ENCODE results near the gene PCDH9.
"Not testable (repeated sequence)": the region's sequence is repeated elsewhere in the genome, so short reads cannot be mapped to it uniquely, and the experiment has no call there.

Gene PCDH9

GRCh38 chr13:66778461-66778860, 451.7 kb downstream of the PCDH9 start:
- H3K4me3 ChIP-seq (ENCODE audit: low read depth, low read length) = no peak overlapping the region
- no peaks in the 10 kb centered on the region for H3K9me3 ChIP-seq (ENCODE audit: control insufficient read depth, insufficient read depth, low read length)
- H3K9ac ChIP-seq (ENCODE audit: low read depth, low read length) = no peak overlapping the region
- H3K4me1 ChIP-seq (ENCODE audit: control insufficient read depth, insufficient read depth, low read length) = no peaks in the 10 kb centered on the region
- H3K27me3 ChIP-seq (ENCODE audit: control insufficient read depth, insufficient read depth, low read length) = no peaks in the 10 kb centered on the region
- no peak overlapping the region for H3K27ac ChIP-seq (ENCODE audit: low read depth, low read length)
- no peaks in the 10 kb centered on the region for H3K36me3 ChIP-seq (ENCODE audit: control insufficient read depth, insufficient read depth, low read length)

- no peaks in the 10 kb centered on the region for H3K27me3 ChIP-seq (ENCODE audit: control insufficient read depth, insufficient read depth, low read length)
- no peaks in the 10 kb centered on the region for H3K36me3 ChIP-seq (ENCODE audit: control insufficient read depth, insufficient read depth, low read length)
- no peak overlapping the region for H3K4me3 ChIP-seq (ENCODE audit: low read depth, low read length)
- no peaks in the 10 kb centered on the region for H3K9me3 ChIP-seq (ENCODE audit: control insufficient read depth, insufficient read depth, low read length)
- no peak overlapping the region for H3K27ac ChIP-seq (ENCODE audit: low read depth, low read length)
- H3K4me1 ChIP-seq (ENCODE audit: control insufficient read depth, insufficient read depth, low read length) = no peaks in the 10 kb centered on the region
- no peak overlapping the region for H3K9ac ChIP-seq (ENCODE audit: low read depth, low read length)
Measured at GRCh38 chr13:66775196-66775595, 454.9 kb downstream of the PCDH9 start.

- Histone ChIP-seq H3K27ac (ENCODE audit: low read depth, low read length) (no peak overlapping the region), H3K4me3 (ENCODE audit: low read depth, low read length) (no peak overlapping the region), H3K27me3 (ENCODE audit: control insufficient read depth, insufficient read depth, low read length) (no peaks in the 10 kb centered on the region), H3K4me1 (ENCODE audit: control insufficient read depth, insufficient read depth, low read length) (no peaks in the 10 kb centered on the region), H3K36me3 (ENCODE audit: control insufficient read depth, insufficient read depth, low read length) (no peaks in the 10 kb centered on the region), H3K9me3 (ENCODE audit: control insufficient read depth, insufficient read depth, low read length) (no peaks in the 10 kb centered on the region), H3K9ac (ENCODE audit: low read depth, low read length) (no peak overlapping the region)
Measured at GRCh38 chr13:66774046-66774445, 456.1 kb downstream of the PCDH9 start.

- Histone ChIP-seq H3K4me1 (ENCODE audit: control insufficient read depth, insufficient read depth, low read length) (no peaks in the 10 kb centered on the region), H3K36me3 (ENCODE audit: control insufficient read depth, insufficient read depth, low read length) (no peaks in the 10 kb centered on the region), H3K27me3 (ENCODE audit: control insufficient read depth, insufficient read depth, low read length) (no peaks in the 10 kb centered on the region), H3K4me3 (ENCODE audit: low read depth, low read length) (no peak overlapping the region), H3K9ac (ENCODE audit: low read depth, low read length) (no peak overlapping the region), H3K9me3 (ENCODE audit: control insufficient read depth, insufficient read depth, low read length) (peaks cover 14% of the 10 kb centered on the region), H3K27ac (ENCODE audit: low read depth, low read length) (no peak overlapping the region)
Measured at GRCh38 chr13:66765559-66765958, 464.6 kb downstream of the PCDH9 start.

GRCh38 chr13:66760678-66761077, 469.5 kb downstream of the PCDH9 start:
- not testable (repeated sequence) for H3K4me3 ChIP-seq (ENCODE audit: low read depth, low read length); H3K4me1 ChIP-seq (ENCODE audit: control insufficient read depth, insufficient read depth, low read length); H3K27me3 ChIP-seq (ENCODE audit: control insufficient read depth, insufficient read depth, low read length); H3K36me3 ChIP-seq (ENCODE audit: control insufficient read depth, insufficient read depth, low read length); H3K27ac ChIP-seq (ENCODE audit: low read depth, low read length); H3K9ac ChIP-seq (ENCODE audit: low read depth, low read length)
- H3K9me3 ChIP-seq (ENCODE audit: control insufficient read depth, insufficient read depth, low read length) = peaks cover 22% of the 10 kb centered on the region

- peaks cover 22% of the 10 kb centered on the region for H3K9me3 ChIP-seq (ENCODE audit: control insufficient read depth, insufficient read depth, low read length)
- no peak overlapping the region for H3K27ac ChIP-seq (ENCODE audit: low read depth, low read length)
- no peaks in the 10 kb centered on the region for H3K4me1 ChIP-seq (ENCODE audit: control insufficient read depth, insufficient read depth, low read length)
- no peaks in the 10 kb centered on the region for H3K27me3 ChIP-seq (ENCODE audit: control insufficient read depth, insufficient read depth, low read length)
- H3K9ac ChIP-seq (ENCODE audit: low read depth, low read length) = no peak overlapping the region
- no peaks in the 10 kb centered on the region for H3K36me3 ChIP-seq (ENCODE audit: control insufficient read depth, insufficient read depth, low read length)
- H3K4me3 ChIP-seq (ENCODE audit: low read depth, low read length) = no peak overlapping the region
Measured at GRCh38 chr13:66759919-66760318, 470.2 kb downstream of the PCDH9 start.

- Histone ChIP-seq H3K4me1 (ENCODE audit: control insufficient read depth, insufficient read depth, low read length) (no peaks in the 10 kb centered on the region; the same call in 1 of the 2 replicates), H3K27ac (ENCODE audit: low read depth, low read length) (no peak overlapping the region), H3K9me3 (ENCODE audit: control insufficient read depth, insufficient read depth, low read length) (no peaks in the 10 kb centered on the region), H3K9ac (ENCODE audit: low read depth, low read length) (no peak overlapping the region), H3K4me3 (ENCODE audit: low read depth, low read length) (no peak overlapping the region), H3K27me3 (ENCODE audit: control insufficient read depth, insufficient read depth, low read length) (no peaks in the 10 kb centered on the region), H3K36me3 (ENCODE audit: control insufficient read depth, insufficient read depth, low read length) (no peaks in the 10 kb centered on the region)
Measured at GRCh38 chr13:66751691-66752090, 478.4 kb downstream of the PCDH9 start.

- H3K4me3 ChIP-seq (ENCODE audit: low read depth, low read length) = no peak overlapping the region
- no peaks in the 10 kb centered on the region; the same call in 1 of the 2 replicates for H3K4me1 ChIP-seq (ENCODE audit: control insufficient read depth, insufficient read depth, low read length)
- no peaks in the 10 kb centered on the region for H3K27me3 ChIP-seq (ENCODE audit: control insufficient read depth, insufficient read depth, low read length)
- H3K9ac ChIP-seq (ENCODE audit: low read depth, low read length) = no peak overlapping the region
- H3K27ac ChIP-seq (ENCODE audit: low read depth, low read length) = no peak overlapping the region
- no peaks in the 10 kb centered on the region for H3K36me3 ChIP-seq (ENCODE audit: control insufficient read depth, insufficient read depth, low read length)
- no peaks in the 10 kb centered on the region for H3K9me3 ChIP-seq (ENCODE audit: control insufficient read depth, insufficient read depth, low read length)
Measured at GRCh38 chr13:66748712-66749111, 481.4 kb downstream of the PCDH9 start.

- no peak overlapping the region for H3K4me3 ChIP-seq (ENCODE audit: low read depth, low read length)
- no peaks in the 10 kb centered on the region for H3K9me3 ChIP-seq (ENCODE audit: control insufficient read depth, insufficient read depth, low read length)
- H3K4me1 ChIP-seq (ENCODE audit: control insufficient read depth, insufficient read depth, low read length) = no peaks in the 10 kb centered on the region; the same call in 1 of the 2 replicates
- H3K36me3 ChIP-seq (ENCODE audit: control insufficient read depth, insufficient read depth, low read length) = no peaks in the 10 kb centered on the region
- H3K9ac ChIP-seq (ENCODE audit: low read depth, low read length) = no peak overlapping the region
- no peak overlapping the region for H3K27ac ChIP-seq (ENCODE audit: low read depth, low read length)
- no peaks in the 10 kb centered on the region for H3K27me3 ChIP-seq (ENCODE audit: control insufficient read depth, insufficient read depth, low read length)
Measured at GRCh38 chr13:66745307-66745706, 484.8 kb downstream of the PCDH9 start.

- no peaks in the 10 kb centered on the region for H3K36me3 ChIP-seq (ENCODE audit: control insufficient read depth, insufficient read depth, low read length)
- no peaks in the 10 kb centered on the region for H3K9me3 ChIP-seq (ENCODE audit: control insufficient read depth, insufficient read depth, low read length)
- H3K4me1 ChIP-seq (ENCODE audit: control insufficient read depth, insufficient read depth, low read length) = no peaks in the 10 kb centered on the region
- no peak overlapping the region for H3K9ac ChIP-seq (ENCODE audit: low read depth, low read length)
- no peak overlapping the region for H3K27ac ChIP-seq (ENCODE audit: low read depth, low read length)
- H3K4me3 ChIP-seq (ENCODE audit: low read depth, low read length) = no peak overlapping the region
- H3K27me3 ChIP-seq (ENCODE audit: control insufficient read depth, insufficient read depth, low read length) = no peaks in the 10 kb centered on the region
Measured at GRCh38 chr13:66723576-66723975, 506.6 kb downstream of the PCDH9 start.

GRCh38 chr13:66716538-66716937, 513.6 kb downstream of the PCDH9 start:
- H3K27ac ChIP-seq (ENCODE audit: low read depth, low read length) = no peak overlapping the region
- no peaks in the 10 kb centered on the region for H3K9me3 ChIP-seq (ENCODE audit: control insufficient read depth, insufficient read depth, low read length)
- no peaks in the 10 kb centered on the region for H3K4me1 ChIP-seq (ENCODE audit: control insufficient read depth, insufficient read depth, low read length)
- no peaks in the 10 kb centered on the region for H3K36me3 ChIP-seq (ENCODE audit: control insufficient read depth, insufficient read depth, low read length)
- no peak overlapping the region for H3K9ac ChIP-seq (ENCODE audit: low read depth, low read length)
- no peaks in the 10 kb centered on the region for H3K27me3 ChIP-seq (ENCODE audit: control insufficient read depth, insufficient read depth, low read length)
- no peak overlapping the region for H3K4me3 ChIP-seq (ENCODE audit: low read depth, low read length)

GRCh38 chr13:66714795-66715194, 515.3 kb downstream of the PCDH9 start:
- Histone ChIP-seq H3K36me3 (ENCODE audit: control insufficient read depth, insufficient read depth, low read length) (no peaks in the 10 kb centered on the region), H3K27me3 (ENCODE audit: control insufficient read depth, insufficient read depth, low read length) (no peaks in the 10 kb centered on the region), H3K27ac (ENCODE audit: low read depth, low read length) (no peak overlapping the region), H3K9me3 (ENCODE audit: control insufficient read depth, insufficient read depth, low read length) (no peaks in the 10 kb centered on the region), H3K4me1 (ENCODE audit: control insufficient read depth, insufficient read depth, low read length) (no peaks in the 10 kb centered on the region), H3K9ac (ENCODE audit: low read depth, low read length) (no peak overlapping the region), H3K4me3 (ENCODE audit: low read depth, low read length) (no peak overlapping the region)
